ENCODE data around the gene ATG16L2.

Gene ATG16L2

DNA sequence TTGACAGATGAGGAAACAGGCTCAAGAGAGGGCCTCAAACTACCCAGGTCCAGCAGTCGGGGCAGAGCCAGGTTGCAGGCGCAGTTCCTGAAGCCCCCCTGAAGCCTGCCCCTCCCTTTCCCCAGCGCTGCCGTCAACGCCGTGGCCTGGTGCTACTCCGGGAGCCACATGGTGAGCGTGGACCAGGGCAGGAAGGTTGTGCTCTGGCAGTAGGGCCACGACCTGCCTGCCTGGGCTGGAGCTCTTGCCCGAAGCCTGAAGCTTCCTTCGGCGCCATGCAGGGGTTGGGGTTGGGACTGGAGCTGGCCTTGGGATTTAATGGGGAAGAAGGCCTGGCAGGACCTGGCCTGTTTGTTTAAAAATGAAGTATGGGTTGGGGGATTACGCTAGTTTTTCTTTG lies 15.0 kb downstream of the ATG16L2 start:
- no peaks in the 10 kb centered on the region for H3K27me3 ChIP-seq (ENCODE audit: insufficient read depth, poor library complexity, severe bottlenecking)
- H3K4me3 ChIP-seq (replicated peaks; ENCODE audit: insufficient read depth, low read length): no peak overlapping the region
- DNase-seq (ENCODE audit: low read depth in 1 of 2, low spot score in 1 of 2): no peak
- H3K27ac ChIP-seq (replicated peaks): no peak overlapping the region
- TF ChIP-seq GABPA (IDR thresholded peaks at IDR 0.05; ENCODE audit: low read depth): no peak
- TF ChIP-seq, protein P1, sequence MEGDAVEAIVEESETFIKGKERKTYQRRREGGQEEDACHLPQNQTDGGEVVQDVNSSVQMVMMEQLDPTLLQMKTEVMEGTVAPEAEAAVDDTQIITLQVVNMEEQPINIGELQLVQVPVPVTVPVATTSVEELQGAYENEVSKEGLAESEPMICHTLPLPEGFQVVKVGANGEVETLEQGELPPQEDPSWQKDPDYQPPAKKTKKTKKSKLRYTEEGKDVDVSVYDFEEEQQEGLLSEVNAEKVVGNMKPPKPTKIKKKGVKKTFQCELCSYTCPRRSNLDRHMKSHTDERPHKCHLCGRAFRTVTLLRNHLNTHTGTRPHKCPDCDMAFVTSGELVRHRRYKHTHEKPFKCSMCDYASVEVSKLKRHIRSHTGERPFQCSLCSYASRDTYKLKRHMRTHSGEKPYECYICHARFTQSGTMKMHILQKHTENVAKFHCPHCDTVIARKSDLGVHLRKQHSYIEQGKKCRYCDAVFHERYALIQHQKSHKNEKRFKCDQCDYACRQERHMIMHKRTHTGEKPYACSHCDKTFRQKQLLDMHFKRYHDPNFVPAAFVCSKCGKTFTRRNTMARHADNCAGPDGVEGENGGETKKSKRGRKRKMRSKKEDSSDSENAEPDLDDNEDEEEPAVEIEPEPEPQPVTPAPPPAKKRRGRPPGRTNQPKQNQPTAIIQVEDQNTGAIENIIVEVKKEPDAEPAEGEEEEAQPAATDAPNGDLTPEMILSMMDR (IDR thresholded peaks at IDR 0.05; ENCODE audit: insufficient read depth, low read length): no peak
- TF ChIP-seq, protein P2, sequence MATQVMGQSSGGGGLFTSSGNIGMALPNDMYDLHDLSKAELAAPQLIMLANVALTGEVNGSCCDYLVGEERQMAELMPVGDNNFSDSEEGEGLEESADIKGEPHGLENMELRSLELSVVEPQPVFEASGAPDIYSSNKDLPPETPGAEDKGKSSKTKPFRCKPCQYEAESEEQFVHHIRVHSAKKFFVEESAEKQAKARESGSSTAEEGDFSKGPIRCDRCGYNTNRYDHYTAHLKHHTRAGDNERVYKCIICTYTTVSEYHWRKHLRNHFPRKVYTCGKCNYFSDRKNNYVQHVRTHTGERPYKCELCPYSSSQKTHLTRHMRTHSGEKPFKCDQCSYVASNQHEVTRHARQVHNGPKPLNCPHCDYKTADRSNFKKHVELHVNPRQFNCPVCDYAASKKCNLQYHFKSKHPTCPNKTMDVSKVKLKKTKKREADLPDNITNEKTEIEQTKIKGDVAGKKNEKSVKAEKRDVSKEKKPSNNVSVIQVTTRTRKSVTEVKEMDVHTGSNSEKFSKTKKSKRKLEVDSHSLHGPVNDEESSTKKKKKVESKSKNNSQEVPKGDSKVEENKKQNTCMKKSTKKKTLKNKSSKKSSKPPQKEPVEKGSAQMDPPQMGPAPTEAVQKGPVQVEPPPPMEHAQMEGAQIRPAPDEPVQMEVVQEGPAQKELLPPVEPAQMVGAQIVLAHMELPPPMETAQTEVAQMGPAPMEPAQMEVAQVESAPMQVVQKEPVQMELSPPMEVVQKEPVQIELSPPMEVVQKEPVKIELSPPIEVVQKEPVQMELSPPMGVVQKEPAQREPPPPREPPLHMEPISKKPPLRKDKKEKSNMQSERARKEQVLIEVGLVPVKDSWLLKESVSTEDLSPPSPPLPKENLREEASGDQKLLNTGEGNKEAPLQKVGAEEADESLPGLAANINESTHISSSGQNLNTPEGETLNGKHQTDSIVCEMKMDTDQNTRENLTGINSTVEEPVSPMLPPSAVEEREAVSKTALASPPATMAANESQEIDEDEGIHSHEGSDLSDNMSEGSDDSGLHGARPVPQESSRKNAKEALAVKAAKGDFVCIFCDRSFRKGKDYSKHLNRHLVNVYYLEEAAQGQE (IDR thresholded peaks at IDR 0.05; ENCODE audit: insufficient replicate concordance, low read depth): no peak

DNA sequence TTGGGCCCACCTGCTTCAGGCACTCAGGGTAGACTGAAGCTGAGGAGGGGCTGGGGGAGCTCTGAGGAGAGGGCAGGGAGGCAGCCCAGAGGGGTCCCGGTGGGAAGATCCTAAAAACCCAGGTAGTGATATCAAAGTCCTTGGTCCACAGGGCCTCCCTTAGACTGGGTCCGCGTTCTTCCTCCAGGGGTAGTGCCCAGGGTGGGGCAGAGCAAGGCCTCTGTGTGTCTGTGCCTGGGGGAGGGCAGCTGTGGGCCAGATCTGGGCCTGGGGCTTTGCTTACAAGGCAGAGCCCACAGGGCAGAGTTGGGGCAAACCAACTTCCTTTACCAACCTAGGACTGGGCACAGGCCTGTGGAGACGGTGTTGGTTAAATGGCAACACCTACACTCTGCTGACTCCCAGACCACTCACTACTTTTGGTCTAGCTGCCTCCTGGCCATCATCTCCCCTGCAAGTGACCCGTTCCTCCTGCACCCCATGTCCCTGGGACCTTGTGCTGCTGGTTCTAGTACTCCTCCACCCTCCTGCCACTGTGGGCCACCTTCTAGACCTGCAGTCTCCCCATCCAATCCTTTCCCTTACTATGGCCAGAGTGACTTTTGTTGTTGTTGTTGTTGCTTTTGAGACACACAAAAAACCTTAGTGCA lies 15.8 kb downstream of the ATG16L2 start:
- no peak overlapping the region for H3K4me3 ChIP-seq (replicated peaks; ENCODE audit: insufficient read depth, low read length)
- no peak for DNase-seq (ENCODE audit: low read depth in 1 of 2, low spot score in 1 of 2)
- TF ChIP-seq, protein P2 (IDR thresholded peaks at IDR 0.05; ENCODE audit: insufficient replicate concordance, low read depth): no peak
- H3K27me3 ChIP-seq (ENCODE audit: insufficient read depth, poor library complexity, severe bottlenecking): no peaks in the 10 kb centered on the region
- H3K27ac ChIP-seq (replicated peaks): no peak overlapping the region

DNA sequence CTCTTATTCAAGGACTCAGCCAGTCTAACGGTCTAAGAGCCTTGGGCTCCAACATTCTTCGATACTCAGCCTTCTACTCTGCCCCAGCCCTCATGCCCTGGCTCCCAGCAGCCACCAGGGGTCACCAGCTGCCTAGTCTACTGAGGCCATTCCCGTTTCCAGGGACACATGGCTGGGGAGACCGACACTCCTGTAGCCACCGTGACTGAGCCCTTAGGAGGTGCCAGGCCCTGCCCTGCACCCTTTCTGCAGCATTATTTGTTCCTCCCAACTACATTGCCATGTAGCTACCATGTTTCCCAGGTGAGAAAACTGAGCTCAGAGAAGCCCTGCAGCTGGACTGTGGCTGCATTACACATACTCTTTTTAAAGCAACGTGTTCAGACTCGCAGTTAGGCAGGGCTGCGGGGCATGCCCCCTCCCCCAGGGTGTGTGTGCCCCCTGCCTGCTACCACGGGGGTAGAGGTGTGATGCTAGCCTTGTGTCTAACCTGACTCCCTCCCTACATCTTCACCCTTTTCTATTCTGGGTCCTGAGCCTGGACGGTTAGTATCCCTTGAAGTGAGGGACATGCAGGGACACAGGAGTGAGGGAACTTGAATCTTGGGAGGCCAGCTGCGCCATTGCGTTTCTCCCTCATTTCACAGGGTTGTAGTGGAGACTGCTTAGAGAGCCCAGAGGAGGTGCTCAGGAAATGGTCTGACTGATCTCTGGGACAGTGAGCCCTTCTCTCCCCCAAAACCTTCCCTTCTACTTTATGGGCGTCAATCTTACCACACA lies 17.5 kb downstream of the ATG16L2 start:
- TF ChIP-seq, protein P1 (IDR thresholded peaks at IDR 0.05; ENCODE audit: insufficient read depth, low read length): peak; percentile 73
- TF ChIP-seq POLR2AphosphoS5 (IDR thresholded peaks at IDR 0.05; ENCODE audit: low read depth) (peak; percentile 63), SPI1 (IDR thresholded peaks at IDR 0.05; ENCODE audit: borderline replicate concordance, low read depth) (no peak), GABPA (IDR thresholded peaks at IDR 0.05; ENCODE audit: low read depth) (no peak)
- TF ChIP-seq, protein P2 (IDR thresholded peaks at IDR 0.05; ENCODE audit: insufficient replicate concordance, low read depth): no peak
- DNase-seq (ENCODE audit: low read depth in 1 of 2, low spot score in 1 of 2): peak in 1 of 2 experiments; percentile 66
- Histone ChIP-seq H3K4me3 (replicated peaks; ENCODE audit: insufficient read depth, low read length) (no peak overlapping the region), H3K27me3 (ENCODE audit: insufficient read depth, poor library complexity, severe bottlenecking) (no peaks in the 10 kb centered on the region), H3K27ac (replicated peaks) (no peak overlapping the region)

Measured in HL-60 (cell line).